Gastrocnemius medialis (tissue), 4 donors: ENCODE data around the gene TMEM272. TPM values are rescaled to one million over a fixed set of nuclear protein-coding genes. Genes with fewer than 3 reads are reported as not detected.

Source experiments
- ATAC-seq, 2 donors: fragments of 150-250 bp; one replicate each; pipeline ENCODE4 v1.9.1; 2016
- DNase-seq, 2 donors: peaks; one replicate each; pipeline ENCODE4 v3.0.0-alpha.2; 2019
- H3K27ac ChIP-seq, 4 donors: fragments of 200-600 bp; sonication (generic); 1 replicate in 1 of 4; 2 replicates in 3 of 4; pipeline ENCODE4 v1.5.1; 2016 to 2018; ENCODE audit warnings: mild to moderate bottlenecking in 2 of 4, moderate library complexity in 1 of 4
- H3K27me3 ChIP-seq, 3 donors: fragments of 200-600 bp; sonication (generic) in 2 of 3; 1 replicate in 1 of 3; 2 replicates in 2 of 3; pipeline versions ENCODE4 v1.5.1 to v1.6.0; 2016 to 2019; ENCODE audit warnings: mild to moderate bottlenecking in 1 of 3, moderate library complexity in 1 of 3
- H3K36me3 ChIP-seq, 2 donors: fragments of 200-600 bp; sonication (generic) in 1 of 2; one replicate each; pipeline ENCODE4 v1.5.1; 2017 to 2018
- H3K4me1 ChIP-seq, 2 donors: fragments of 200-600 bp; sonication (generic) in 1 of 2; one replicate each; pipeline ENCODE4 v1.5.1; 2016 to 2017; ENCODE audit warnings: mild to moderate bottlenecking in 2 of 2
- H3K4me3 ChIP-seq, 4 donors: fragments of 200-600 bp; sonication (generic) in 3 of 4; 1 replicate in 1 of 4; 2 replicates in 3 of 4; pipeline ENCODE4 v1.5.1; 2016 to 2019; ENCODE audit warnings: mild to moderate bottlenecking in 2 of 4
- H3K9me3 ChIP-seq, 3 donors: fragments of 200-600 bp; sonication (generic) in 2 of 3; 1 replicate in 1 of 3; 2 replicates in 2 of 3; pipeline ENCODE4 v1.5.1; 2016 to 2019
- CTCF ChIP-seq, 5 experiments: fragments of 450-650 bp in 3 of 5; fragments of 200-600 bp in 2 of 5; sonication (generic) in 2 of 5; IDR thresholded peaks in 4 of 5; conservative IDR thresholded peaks in 1 of 5; 1 replicate in 4 of 5; 2 replicates in 1 of 5; pipeline ENCODE4 v1.5.1; 2016 to 2019; ENCODE audit warnings: antibody characterized with exemption in 5 of 5, mild to moderate bottlenecking in 3 of 5, moderate library complexity in 3 of 5
- POLR2A ChIP-seq, 2 donors: fragments of 450-650 bp; IDR thresholded peaks; one replicate each; pipeline ENCODE4 v1.6.1; 2017; ENCODE audit warnings: antibody characterized with exemption in 2 of 2, mild to moderate bottlenecking in 2 of 2, moderate library complexity in 2 of 2
- in situ Hi-C, 4 donors: fragments of 200-750 bp; cut with MboI; loops; one replicate each; pipeline versions ENCODE4 v1.15.0 to v1.8.0; 2017; ENCODE audit warnings: low sequenced_read_pairs in 4 of 4
- intact Hi-C: fragments of 100-400 bp; cut with DNase I; formaldehyde crosslinking; loops from one replicate; pipeline ENCODE4 v1.15.1; 2023; ENCODE audit warnings: low total_unique reads
- total RNA-seq, 4 donors: library from RNA; depleted of rRNA; stranded (reverse); fragments of >200 nt; gene quantifications; one replicate each; pipeline versions ENCODE4 v1.1.0 to v1.2.3, GENCODE V29; 2016

Gene TMEM272
- total RNA-seq, 4 donors from 2014 or later: 0.20 to 0.41 (median 0.27) TPM; not detected in 1

GRCh38 chr13:51874651-51875050 lies 29.7 kb upstream of the TMEM272 start:
- Histone ChIP-seq H3K4me1 (no peaks in the 10 kb centered on the region), H3K36me3 (no peaks in the 10 kb centered on the region), H3K4me3 (no peak overlapping the region), H3K27me3 (no peaks in the 10 kb centered on the region), H3K9me3 (no peaks in the 10 kb centered on the region), H3K27ac (no peak overlapping the region)
- DNase-seq (no peak), ATAC-seq (no peak)
- no peak for TF ChIP-seq CTCF (IDR thresholded peaks at IDR 0.05 in 4 of 5, conservative IDR thresholded peaks at IDR 0.05 in 1 of 5)
- TF ChIP-seq POLR2A (IDR thresholded peaks at IDR 0.05): no peak
- intact Hi-C loops: no loop called here
- in situ Hi-C loops: no loop called here

- Histone ChIP-seq H3K9me3 (no peaks in the 10 kb centered on the region), H3K4me3 (no peak overlapping the region), H3K27me3 (no peaks in the 10 kb centered on the region), H3K4me1 (no peaks in the 10 kb centered on the region), H3K27ac (no peak overlapping the region), H3K36me3 (no peaks in the 10 kb centered on the region)
- no peak for TF ChIP-seq CTCF (IDR thresholded peaks at IDR 0.05 in 4 of 5, conservative IDR thresholded peaks at IDR 0.05 in 1 of 5)
- TF ChIP-seq POLR2A (IDR thresholded peaks at IDR 0.05): no peak
- in situ Hi-C loops (no loop called here), intact Hi-C loops (no loop called here)
- DNase-seq (no peak), ATAC-seq (no peak)
Observed at GRCh38 chr13:51873837-51874236, 28.9 kb upstream of the TMEM272 start.

GRCh38 chr13:51873117-51873798 lies 28.3 kb upstream of the TMEM272 start:
- no peaks in the 10 kb centered on the region for H3K27me3 ChIP-seq
- ATAC-seq: no peak
- no peaks in the 10 kb centered on the region for H3K4me1 ChIP-seq
- no peaks in the 10 kb centered on the region for H3K9me3 ChIP-seq
- DNase-seq: no peak
- TF ChIP-seq POLR2A (IDR thresholded peaks at IDR 0.05): no peak
- TF ChIP-seq CTCF (IDR thresholded peaks at IDR 0.05 in 4 of 5, conservative IDR thresholded peaks at IDR 0.05 in 1 of 5): no peak
- intact Hi-C loops: no loop called here
- H3K4me3 ChIP-seq: no peak overlapping the region
- in situ Hi-C loops: no loop called here
- H3K36me3 ChIP-seq: no peaks in the 10 kb centered on the region
- H3K27ac ChIP-seq: no peak overlapping the region

- Histone ChIP-seq H3K4me1 (no peaks in the 10 kb centered on the region), H3K36me3 (no peaks in the 10 kb centered on the region), H3K9me3 (no peaks in the 10 kb centered on the region), H3K4me3 (no peak overlapping the region), H3K27me3 (no peaks in the 10 kb centered on the region), H3K27ac (no peak overlapping the region)
- intact Hi-C loops: no loop called here
- DNase-seq: no peak
- no peak for ATAC-seq
- in situ Hi-C loops: no loop called here
- TF ChIP-seq POLR2A (IDR thresholded peaks at IDR 0.05): no peak
- TF ChIP-seq CTCF (IDR thresholded peaks at IDR 0.05 in 4 of 5, conservative IDR thresholded peaks at IDR 0.05 in 1 of 5): no peak
Observed at GRCh38 chr13:51870616-51871015, 25.6 kb upstream of the TMEM272 start.

- Histone ChIP-seq H3K27ac (no peak overlapping the region), H3K36me3 (no peaks in the 10 kb centered on the region), H3K27me3 (no peaks in the 10 kb centered on the region), H3K9me3 (no peaks in the 10 kb centered on the region), H3K4me1 (no peaks in the 10 kb centered on the region), H3K4me3 (no peak overlapping the region)
- ATAC-seq (no peak), DNase-seq (no peak)
- no peak for TF ChIP-seq CTCF (IDR thresholded peaks at IDR 0.05 in 4 of 5, conservative IDR thresholded peaks at IDR 0.05 in 1 of 5)
- TF ChIP-seq POLR2A (IDR thresholded peaks at IDR 0.05): no peak
- in situ Hi-C loops: no loop called here
- intact Hi-C loops: no loop called here
Observed at GRCh38 chr13:51869916-51870315, 24.9 kb upstream of the TMEM272 start.
